ENCODE data around the gene RDH5. TPM values are rescaled to one million over a fixed set of nuclear protein-coding genes. Genes with fewer than 3 reads are reported as not detected.

The RDH5 gene
- total RNA-seq, 1 experiment from 2014 or later: 5.1 TPM

GRCh38 chr12:55771736-55772135 lies 51.5 kb downstream of the RDH5 start:
- no peaks in the 10 kb centered on the region for H3K4me1 ChIP-seq (ENCODE audit: insufficient read depth, low read length)
- no peaks in the 10 kb centered on the region for H3K9me2 ChIP-seq (replicated peaks; ENCODE audit: low read length)
- CTCF ChIA-PET: no interaction called here
- no peaks in the 10 kb centered on the region for H3K27me3 ChIP-seq (ENCODE audit: low read length)
- POLR2A ChIA-PET (ENCODE audit: unreplicated experiment): no interaction called here
- H3K36me3 ChIP-seq (ENCODE audit: low read depth, low read length): peaks cover 12% of the 10 kb centered on the region
- TF ChIP-seq EZH2 (IDR thresholded peaks at IDR 0.05; ENCODE audit: low read length, unreplicated experiment): no peak
- TF ChIP-seq, protein P1, sequence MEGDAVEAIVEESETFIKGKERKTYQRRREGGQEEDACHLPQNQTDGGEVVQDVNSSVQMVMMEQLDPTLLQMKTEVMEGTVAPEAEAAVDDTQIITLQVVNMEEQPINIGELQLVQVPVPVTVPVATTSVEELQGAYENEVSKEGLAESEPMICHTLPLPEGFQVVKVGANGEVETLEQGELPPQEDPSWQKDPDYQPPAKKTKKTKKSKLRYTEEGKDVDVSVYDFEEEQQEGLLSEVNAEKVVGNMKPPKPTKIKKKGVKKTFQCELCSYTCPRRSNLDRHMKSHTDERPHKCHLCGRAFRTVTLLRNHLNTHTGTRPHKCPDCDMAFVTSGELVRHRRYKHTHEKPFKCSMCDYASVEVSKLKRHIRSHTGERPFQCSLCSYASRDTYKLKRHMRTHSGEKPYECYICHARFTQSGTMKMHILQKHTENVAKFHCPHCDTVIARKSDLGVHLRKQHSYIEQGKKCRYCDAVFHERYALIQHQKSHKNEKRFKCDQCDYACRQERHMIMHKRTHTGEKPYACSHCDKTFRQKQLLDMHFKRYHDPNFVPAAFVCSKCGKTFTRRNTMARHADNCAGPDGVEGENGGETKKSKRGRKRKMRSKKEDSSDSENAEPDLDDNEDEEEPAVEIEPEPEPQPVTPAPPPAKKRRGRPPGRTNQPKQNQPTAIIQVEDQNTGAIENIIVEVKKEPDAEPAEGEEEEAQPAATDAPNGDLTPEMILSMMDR (conservative IDR thresholded peaks at IDR 0.05; ENCODE audit: low read depth, low read length): no peak
- no peak for TF ChIP-seq EZH2phosphoT487 (IDR thresholded peaks at IDR 0.05; ENCODE audit: borderline replicate concordance, low read length)
- no peaks in the 10 kb centered on the region for H3K9me3 ChIP-seq (ENCODE audit: low read length)
- H4K20me1 ChIP-seq (ENCODE audit: low read length): no peaks in the 10 kb centered on the region
- no peak overlapping the region for H3K4me2 ChIP-seq (ENCODE audit: low read length)
- H3K4me3 ChIP-seq (ENCODE audit: low read length): no peak overlapping the region
- no peak for ATAC-seq
- intact Hi-C loops (cut with micrococcal nuclease): no loop called here
- H3K79me2 ChIP-seq (ENCODE audit: low read length): no peaks in the 10 kb centered on the region
- H3K27ac ChIP-seq (ENCODE audit: low read length): no peak overlapping the region
- BruUV-seq (replicated peaks): no TSS peak
- H3F3A ChIP-seq (ENCODE audit: low read length, unreplicated experiment): no peaks in the 10 kb centered on the region
- no peak overlapping the region for H2AFZ ChIP-seq (ENCODE audit: low read length)
- H3K9ac ChIP-seq (ENCODE audit: low read length): no peak overlapping the region
- DNase-seq: no peak

Other genes with a start within 250 kb of the RDH5 start
- gene OR6C68, start 228.0 kb upstream of the RDH5 start, total RNA-seq (2014; rRNA removed): not detected in 2 replicates
- gene OR6C4, start 170.8 kb upstream of the RDH5 start, total RNA-seq (2014; rRNA removed): not detected in 2 replicates
- gene OR2AP1, start 147.9 kb upstream of the RDH5 start, total RNA-seq (2014; rRNA removed): not detected in 2 replicates
- not detected in 2 replicates for gene OR10P1, start 83.5 kb upstream of the RDH5 start, total RNA-seq (2014; rRNA removed)
- gene ITGA7, start 12.5 kb upstream of the RDH5 start, total RNA-seq (2014; rRNA removed): 4.4 and 9.7 TPM in 2 replicates
- gene BLOC1S1, start 4.3 kb upstream of the RDH5 start, total RNA-seq (2014; rRNA removed): 63.5 and 90.8 TPM in 2 replicates
- gene CD63, start 8.6 kb downstream of the RDH5 start, total RNA-seq (2014; rRNA removed): 784 and 869 TPM in 2 replicates
- 7.1 and 17.4 TPM in 2 replicates for gene GDF11, start 22.7 kb downstream of the RDH5 start, total RNA-seq (2014; rRNA removed)
- gene SARNP, start 97.3 kb downstream of the RDH5 start, total RNA-seq (2014; rRNA removed): 103 and 108 TPM in 2 replicates
- gene ORMDL2, start 97.6 kb downstream of the RDH5 start, total RNA-seq (2014; rRNA removed): 19.2 and 30.6 TPM in 2 replicates
- gene DNAJC14, start 109.2 kb downstream of the RDH5 start, total RNA-seq (2014; rRNA removed): 45.1 and 47.4 TPM in 2 replicates
- gene MMP19, start 122.5 kb downstream of the RDH5 start, total RNA-seq (2014; rRNA removed): 0.04 and 0.17 TPM in 2 replicates
- 39.0 and 42.9 TPM in 2 replicates for gene PYM1, start 207.5 kb downstream of the RDH5 start, total RNA-seq (2014; rRNA removed)
- 27.2 and 41.5 TPM in 2 replicates for gene DGKA, start 210.8 kb downstream of the RDH5 start, total RNA-seq (2014; rRNA removed)
- 0.35 and 2.0 TPM in 2 replicates for gene PMEL, start 245.6 kb downstream of the RDH5 start, total RNA-seq (2014; rRNA removed)
- gene CDK2, start 246.4 kb downstream of the RDH5 start, total RNA-seq (2014; rRNA removed): 63.0 and 68.2 TPM in 2 replicates

Measured in PC-3 (cell line).